H1 (cell line): ENCODE measurements around the gene WRAP53. TPM values are rescaled to one million over a fixed set of nuclear protein-coding genes. Genes with fewer than 3 reads are reported as not detected.

Experiments used
- CTCF ChIA-PET: fragments of 300-600 bp; sonication (Branson Sonifier 250); formaldehyde crosslinking; loops from one replicate; lab custom pipeline; 2021; ENCODE audit not compliant: partially characterized antibody; lab: Charles Lee
- POLR2A ChIA-PET: fragments of 300-600 bp; sonication (Branson Sonifier 250); formaldehyde crosslinking; loops from one replicate; lab custom pipeline; 2021; ENCODE audit warnings: inconsistent platforms; ENCODE audit not compliant: partially characterized antibody; lab: Charles Lee
- DNase-seq, 2 experiments: peaks; one replicate each; pipeline versions ENCODE4 v3.0.0 to v3.0.0-alpha.2; 2010 to 2022; ENCODE audit warnings: low spot score in 2 of 2, low read depth in 1 of 2, mixed read lengths in 1 of 2
- FAIRE-seq: peaks from 2 replicates; lab custom pipeline; 2011; peaks lifted over from hg19 to GRCh38; lab: Jason Lieb, UNC
- H2AFZ ChIP-seq: 2 replicates; pipeline ENCODE4 v1.8.1; 2012; ENCODE audit warnings: low read length, inconsistent platforms
- H2AK5ac ChIP-seq: 2 replicates; pipeline ENCODE4 v1.6.1; 2013; ENCODE audit warnings: low read depth, low read length
- H2BK120ac ChIP-seq: replicated peaks from 2 replicates; pipeline ENCODE3; 2013; ENCODE audit warnings: low read depth, low read length, inconsistent platforms
- H2BK12ac ChIP-seq: 2 replicates; pipeline ENCODE4 v1.6.1; 2013; ENCODE audit warnings: low read depth, low read length
- H2BK15ac ChIP-seq: 2 replicates; pipeline ENCODE4 v1.6.1; 2013; ENCODE audit warnings: low read length
- H2BK20ac ChIP-seq: 2 replicates; pipeline ENCODE4 v1.6.1; 2013; ENCODE audit warnings: low read length
- H2BK5ac ChIP-seq: 2 replicates; pipeline ENCODE4 v1.6.1; 2013; ENCODE audit warnings: low read depth, low read length
- H3K14ac ChIP-seq: 2 replicates; pipeline ENCODE4 v1.6.1; 2013; ENCODE audit warnings: inconsistent platforms; ENCODE audit not compliant: insufficient read length
- H3K18ac ChIP-seq: 2 replicates; pipeline ENCODE4 v1.6.1; 2013; ENCODE audit warnings: low read length; ENCODE audit errors: extremely low read depth
- H3K23ac ChIP-seq: 2 replicates; pipeline ENCODE4 v1.6.1; 2013; ENCODE audit warnings: inconsistent platforms; ENCODE audit not compliant: insufficient read length
- H3K23me2 ChIP-seq: 2 replicates; pipeline ENCODE4 v1.6.1; 2013; ENCODE audit warnings: low read depth, low read length
- H3K27ac ChIP-seq: 2 replicates; pipeline ENCODE4 v1.6.1; 2011; ENCODE audit warnings: low read depth, low read length, inconsistent platforms
- H3K27me3 ChIP-seq, 4 experiments: replicated peaks in 1 of 4; 1 replicate in 1 of 4; 2 replicates in 3 of 4; pipeline versions ENCODE4 v1.6.1 to v1.8.1; 2011 to 2013; ENCODE audit warnings: low read length in 3 of 4, mild to moderate bottlenecking in 3 of 4, inconsistent platforms in 2 of 4, mixed read lengths in 2 of 4, moderate library complexity in 1 of 4; ENCODE audit not compliant: control insufficient read depth in 3 of 4, insufficient read depth in 3 of 4; ENCODE audit errors: extremely low read depth in 1 of 4
- H3K36me3 ChIP-seq, 4 experiments: 2 replicates each; pipeline versions ENCODE4 v1.6.1 to v1.8.1; 2011 to 2013; ENCODE audit warnings: mild to moderate bottlenecking in 4 of 4, low read length in 3 of 4, moderate library complexity in 2 of 4, control low read depth in 1 of 4, inconsistent platforms in 1 of 4; ENCODE audit not compliant: insufficient read depth in 4 of 4, control insufficient read depth in 2 of 4
- H3K4ac ChIP-seq: replicated peaks from 2 replicates; pipeline ENCODE3; 2013; ENCODE audit warnings: low read length, low read depth, mixed read lengths, inconsistent platforms; ENCODE audit not compliant: insufficient read length
- H3K4me1 ChIP-seq, 4 experiments: replicated peaks in 1 of 4; 1 replicate in 1 of 4; 2 replicates in 3 of 4; pipeline versions ENCODE4 v1.6.1 to v1.8.1; 2011 to 2013; ENCODE audit warnings: low read length in 3 of 4, inconsistent platforms in 2 of 4, mixed read lengths in 1 of 4; ENCODE audit not compliant: insufficient read depth in 4 of 4, control insufficient read depth in 3 of 4
- H3K4me2 ChIP-seq, 2 experiments: 2 replicates each; pipeline versions ENCODE4 v1.6.1 to v1.8.1; 2011 to 2013; ENCODE audit warnings: low read depth in 2 of 2, low read length in 2 of 2, control low read depth in 1 of 2, inconsistent platforms in 1 of 2, mild to moderate bottlenecking in 1 of 2; ENCODE audit not compliant: insufficient read depth in 1 of 2
- H3K4me3 ChIP-seq, 4 experiments: fragments of 200-600, 300-600 bp in 1 of 4; sonication (generic), shearing (Covaris generic), sonication (Bioruptor Twin) in 1 of 4; 2 replicates each; pipeline versions ENCODE4 v1.5.1 to v1.8.1; 2011 to 2016; ENCODE audit warnings: low read length in 4 of 4, low read depth in 3 of 4, control low read depth in 2 of 4, inconsistent platforms in 2 of 4, mild to moderate bottlenecking in 2 of 4, mixed read lengths in 1 of 4, moderate library complexity in 1 of 4; ENCODE audit not compliant: insufficient read depth in 2 of 4; ENCODE audit errors: extremely low read depth in 1 of 4
- H3K56ac ChIP-seq: replicated peaks from 2 replicates; pipeline ENCODE3; 2013; ENCODE audit warnings: low read depth, mild to moderate bottlenecking, mixed read lengths, low read length, inconsistent platforms; ENCODE audit not compliant: insufficient read length
- H3K79me1 ChIP-seq: 2 replicates; pipeline ENCODE4 v1.6.1; 2013; ENCODE audit warnings: low read depth, low read length, control low read depth
- H3K79me2 ChIP-seq, 2 experiments: 2 replicates each; pipeline versions ENCODE4 v1.6.1 to v1.8.1; 2012 to 2013; ENCODE audit warnings: low read length in 2 of 2, mild to moderate bottlenecking in 2 of 2, inconsistent platforms in 1 of 2; ENCODE audit not compliant: insufficient read depth in 2 of 2, control insufficient read depth in 1 of 2
- H3K9ac ChIP-seq, 4 experiments: replicated peaks in 1 of 4; 1 replicate in 1 of 4; 2 replicates in 3 of 4; pipeline versions ENCODE4 v1.6.1 to v1.8.1; 2011 to 2013; ENCODE audit warnings: low read depth in 3 of 4, low read length in 3 of 4, control low read depth in 2 of 4, mild to moderate bottlenecking in 2 of 4, moderate library complexity in 2 of 4, inconsistent platforms in 1 of 4; ENCODE audit errors: extremely low read depth in 1 of 4
- H3K9me3 ChIP-seq, 2 experiments: 2 replicates each; pipeline versions ENCODE4 v1.6.1 to v1.8.1; 2012 to 2013; ENCODE audit warnings: mild to moderate bottlenecking in 2 of 2, moderate library complexity in 2 of 2, control low read depth in 1 of 2, inconsistent platforms in 1 of 2, low read depth in 1 of 2, low read length in 1 of 2, mixed read lengths in 1 of 2; ENCODE audit not compliant: insufficient read depth in 2 of 2
- H4K20me1 ChIP-seq, 2 experiments: replicated peaks in 1 of 2; 2 replicates each; pipeline versions ENCODE3 to v1.8.1; 2011 to 2013; ENCODE audit warnings: inconsistent platforms in 2 of 2, low read length in 2 of 2, mild to moderate bottlenecking in 1 of 2; ENCODE audit not compliant: insufficient read depth in 2 of 2, control insufficient read depth in 1 of 2
- H4K5ac ChIP-seq: 2 replicates; pipeline ENCODE4 v1.6.1; 2013; ENCODE audit warnings: low read length, low read depth, mixed read lengths, inconsistent platforms; ENCODE audit not compliant: insufficient read length
- H4K8ac ChIP-seq: 2 replicates; pipeline ENCODE4 v1.8.0; 2013; ENCODE audit warnings: mild to moderate bottlenecking, moderate library complexity, low read length, inconsistent platforms; ENCODE audit not compliant: insufficient read depth; ENCODE audit errors: extremely low read depth
- H4K91ac ChIP-seq: replicated peaks from 2 replicates; pipeline ENCODE3; 2013; ENCODE audit warnings: low read length, mixed read lengths, inconsistent platforms; ENCODE audit not compliant: insufficient read length
- CBX5 ChIP-seq: fragments of 300-800, 300-1000 bp; sonication (generic); IDR thresholded peaks from 2 replicates; pipeline ENCODE4 v1.7.1; 2016; ENCODE audit warnings: antibody characterized with exemption, low read length, low read depth
- POLR2A ChIP-seq, 2 experiments: IDR thresholded peaks; 1 replicate in 1 of 2; 2 replicates in 1 of 2; pipeline ENCODE4 v1.6.1; 2011; ENCODE audit warnings: low read depth in 2 of 2, low read length in 2 of 2, mild to moderate bottlenecking in 2 of 2; ENCODE audit errors: control extremely low read depth in 1 of 2
- WGBS, 2 experiments: shearing (Covaris generic) in 1 of 2; methylation state at CpG; one replicate each; pipeline versions ENCODE4 v1.1.6 to v1.1.7; 2013 to 2015; ENCODE audit warnings: low lambda C conversion rate in 2 of 2, mixed read lengths in 2 of 2, inconsistent platforms in 1 of 2, low coverage in 1 of 2, missing lambda C conversion rate in 1 of 2; ENCODE audit not compliant: insufficient replicate concordance in 2 of 2, insufficient coverage in 1 of 2, insufficient read length in 1 of 2; ENCODE audit errors: extremely low coverage in 1 of 2, missing lambda C conversion rate in 1 of 2; 5-methylcytosine and 5-hydroxymethylcytosine counted together
- polyA plus RNA-seq, 7 experiments: library from polyadenylated mRNA; depleted of rRNA in 3 of 7; stranded (reverse) in 5 of 7; unstranded in 2 of 7; fragments of >200 nt in 5 of 7; fragments of 200-250 nt in 2 of 7; gene quantifications; 1 replicate in 5 of 7; 2 replicates in 1 of 7; 4 replicates in 1 of 7; pipeline versions ENCODE4 v1.2.1 to v1.2.3, GENCODE V29; 2011 to 2013; ENCODE audit warnings: missing spikeins in 2 of 7, mixed read lengths in 2 of 7
- total RNA-seq: library from RNA; stranded (reverse); fragmentation: NEBNext Ultra II Directional; extraction: Animal tissue kit (Norgen Biotek cat#: 25700); gene quantifications from 2 replicates; pipeline ENCODE4 v1.2.1, GENCODE V29; 2021

The WRAP53 gene
- total and polyA plus RNA-seq, 2 of the 8 experiments (the other 6 are each of a cell fraction or from before 2014, with no cell fraction given) = 29.2 to 30.1 TPM

DNA sequence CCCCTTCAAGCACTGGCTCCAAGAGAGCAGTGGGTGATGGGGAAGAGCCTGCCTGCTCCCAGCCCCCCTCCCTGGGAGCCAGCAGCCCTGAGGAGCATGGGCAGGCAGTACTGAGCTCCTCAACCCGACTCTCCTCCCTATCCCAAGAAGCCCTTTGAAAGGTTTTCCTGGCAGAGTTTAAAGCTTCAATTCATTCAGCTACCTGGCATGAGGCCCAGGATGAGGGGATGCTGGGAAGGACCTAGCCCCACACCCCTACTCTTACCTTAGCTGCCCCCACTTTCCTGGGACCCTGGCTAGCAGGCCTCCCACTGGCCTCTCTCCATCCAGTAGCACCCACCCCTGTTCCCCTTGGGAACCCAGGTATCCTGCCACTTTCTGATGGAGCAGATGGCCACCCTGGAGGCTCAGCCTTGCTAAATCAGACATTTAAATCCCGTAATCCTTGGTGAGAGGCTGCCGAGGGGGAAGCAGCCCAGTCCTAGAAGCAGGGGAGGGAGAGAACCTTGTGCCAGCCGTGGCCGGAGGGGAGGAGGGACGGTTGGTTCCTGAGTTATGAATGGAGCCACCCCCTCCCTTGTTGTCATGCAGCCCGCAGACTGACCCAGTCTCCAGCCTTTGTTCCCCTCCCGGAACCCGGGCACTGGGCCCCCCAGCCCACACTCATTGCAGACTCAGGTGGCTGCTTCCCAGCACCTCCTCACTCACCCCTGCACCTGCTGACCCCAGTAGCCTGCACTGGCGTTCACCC lies 20.4 kb upstream of the WRAP53 start:
- Histone ChIP-seq H3K79me1 (no peaks in the 10 kb centered on the region), H2BK120ac (no peak overlapping the region), H3K4me3 (no peak overlapping the region), H2AFZ (no peak overlapping the region), H3K36me3 (peaks cover 10 to 49% (median 33%) of the 10 kb centered on the region in 4 experiments), H3K4ac (no peak overlapping the region), H2AK5ac (no peak overlapping the region), H3K56ac (no peak overlapping the region), H3K27me3 (no peaks in the 10 kb centered on the region), H3K79me2 (no peaks in the 10 kb centered on the region), H3K9ac (no peak overlapping the region), H3K23me2 (no peaks in the 10 kb centered on the region), H4K8ac (no peak overlapping the region), H4K20me1 (no peaks in the 10 kb centered on the region), H2BK20ac (no peak overlapping the region), H3K23ac (no peak overlapping the region), H3K18ac (no peak overlapping the region), H3K9me3 (no peaks in the 10 kb centered on the region), H2BK12ac (no peak overlapping the region), H4K91ac (no peak overlapping the region), H4K5ac (no peak overlapping the region), H3K27ac (no peak overlapping the region), H3K4me1 (0 out of 7 replicates have a peak, but pooled peaks cover 0 to 2% (median 0%) of the 10 kb centered on the region in 4 experiments), H3K4me2 (no peak overlapping the region), H3K14ac (no peak overlapping the region), H2BK5ac (no peak overlapping the region), H2BK15ac (no peak overlapping the region)
- TF ChIP-seq POLR2A (IDR thresholded peaks at IDR 0.05; ENCODE audit: control extremely low read depth in 1 of 2, low read depth in 2 of 2, low read length in 2 of 2) (peak in 1 of 2 experiments; percentile 30; a peak in 1 of 3 replicates), CBX5 (no peak)
- ChIA-PET CTCF (interaction anchor here (0.6 to 15.7 kb wide), 11 partner anchors 8 to 411 kb away, joined by 3 to 332 read pairs (median 4); partner anchors contain the start of genes ATP1B2, FXR2, SHBG and SOX15), POLR2A (interaction anchor here (0.6 to 79.4 kb wide), 8 partner anchors 1 to 199 kb away, joined by 3 to 2272 read pairs (median 7); partner anchors contain the start of genes ATP1B2, FXR2, SAT2 and SHBG)
- DNase-seq (no peak), FAIRE-seq (no peak)
- WGBS, 2 experiments = 85% methylated on average over 7 of the region's 10 CpGs; no CpG with 5 or more reads in 1 of the 2 experiments
